C1 segment of cervical spinal cord (tissue), 14 donors: ENCODE data around the gene PCID2.

Experiments used
- DNase-seq, 14 donors: peaks; one replicate each; lab custom pipeline; 2025; lab: John Stamatoyannopoulos, UW

The PCID2 gene

DNA sequence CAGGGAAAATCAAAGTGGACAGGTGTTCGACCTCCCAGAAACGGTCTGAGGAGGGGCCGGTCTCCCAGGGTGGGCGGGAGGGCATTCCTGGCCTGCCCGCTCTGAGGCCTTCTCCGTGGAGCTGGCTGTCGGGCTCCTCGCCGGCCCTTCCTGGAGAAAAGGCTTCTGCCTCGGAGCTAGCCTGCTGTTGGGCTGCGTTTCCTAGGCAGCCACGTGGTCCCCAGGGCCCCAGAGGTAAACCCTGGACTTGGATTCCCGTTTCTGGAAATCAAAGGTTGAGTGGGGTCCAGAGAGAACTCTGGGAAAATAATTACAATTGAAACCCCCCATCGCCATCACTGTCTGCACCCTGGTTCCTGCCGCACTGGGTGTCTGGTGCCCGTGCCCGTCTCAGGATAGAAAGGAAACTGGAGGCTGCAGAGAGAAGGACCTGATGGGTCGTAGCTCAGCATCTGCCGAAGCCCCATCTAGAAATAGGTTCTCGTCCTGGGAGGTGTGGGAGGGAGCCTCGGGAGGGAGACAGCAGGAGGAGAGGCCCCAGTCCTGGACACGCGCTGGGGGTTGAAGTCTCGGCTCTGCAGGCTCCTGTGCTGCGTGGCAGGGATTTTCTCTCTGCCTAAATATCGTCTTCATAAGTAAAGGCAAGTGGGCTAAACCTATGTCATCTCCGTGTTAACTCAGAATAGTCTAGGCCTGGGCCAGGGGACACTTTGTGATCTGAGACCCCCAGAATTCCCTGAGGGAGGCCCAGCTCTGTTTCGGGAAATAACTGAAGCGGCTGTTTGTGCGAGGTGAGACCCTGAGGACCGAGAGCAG lies 57.7 kb downstream of the PCID2 start:
- DNase-seq = no peak

DNA sequence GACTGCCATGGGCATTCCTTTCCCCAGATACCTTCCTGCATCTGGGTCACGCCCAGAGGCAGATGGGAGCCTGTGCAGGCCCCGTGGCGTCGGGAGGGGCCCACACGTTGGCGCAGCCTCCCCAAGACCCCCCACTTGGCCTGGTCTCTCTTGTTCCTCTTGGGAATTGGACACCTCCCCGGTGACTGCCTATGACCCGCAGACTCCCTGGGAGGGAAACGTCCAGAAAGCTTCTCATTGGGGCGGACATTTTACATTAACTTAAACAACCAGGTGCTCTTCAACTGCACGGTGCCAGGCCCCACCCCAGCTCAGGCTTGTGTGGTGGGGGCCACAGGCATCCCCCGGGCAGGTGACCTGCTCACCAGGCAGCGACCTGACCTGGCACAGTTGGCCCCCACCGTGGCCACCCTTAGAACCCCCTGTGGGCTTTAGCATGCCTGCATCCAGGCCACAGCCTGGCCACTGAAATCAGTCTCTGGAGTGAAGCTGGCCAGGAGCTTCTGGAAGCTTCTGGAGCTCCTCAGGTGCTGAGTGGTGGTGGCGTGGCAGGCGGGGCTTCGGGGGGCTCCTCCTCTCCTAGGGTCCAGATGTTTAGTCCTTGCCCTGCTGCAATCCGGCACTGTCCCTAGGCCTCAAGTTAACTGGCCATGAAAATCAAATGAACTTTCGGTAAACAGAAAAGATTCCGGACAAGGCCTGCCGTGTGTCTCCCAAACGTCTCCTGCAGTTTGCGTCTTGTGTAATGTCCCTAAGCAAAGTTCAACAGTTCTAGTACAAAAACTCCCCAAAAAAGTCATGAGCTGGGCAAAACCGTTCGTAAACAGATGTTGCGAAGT lies 58.5 kb downstream of the PCID2 start:
- no peak for DNase-seq

DNA sequence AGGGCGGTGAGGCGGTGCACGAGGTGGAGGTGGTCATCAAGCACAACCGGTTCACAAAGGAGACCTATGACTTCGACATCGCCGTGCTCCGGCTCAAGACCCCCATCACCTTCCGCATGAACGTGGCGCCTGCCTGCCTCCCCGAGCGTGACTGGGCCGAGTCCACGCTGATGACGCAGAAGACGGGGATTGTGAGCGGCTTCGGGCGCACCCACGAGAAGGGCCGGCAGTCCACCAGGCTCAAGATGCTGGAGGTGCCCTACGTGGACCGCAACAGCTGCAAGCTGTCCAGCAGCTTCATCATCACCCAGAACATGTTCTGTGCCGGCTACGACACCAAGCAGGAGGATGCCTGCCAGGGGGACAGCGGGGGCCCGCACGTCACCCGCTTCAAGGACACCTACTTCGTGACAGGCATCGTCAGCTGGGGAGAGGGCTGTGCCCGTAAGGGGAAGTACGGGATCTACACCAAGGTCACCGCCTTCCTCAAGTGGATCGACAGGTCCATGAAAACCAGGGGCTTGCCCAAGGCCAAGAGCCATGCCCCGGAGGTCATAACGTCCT lies 59.4 kb downstream of the PCID2 start:
- DNase-seq = no peak

DNA sequence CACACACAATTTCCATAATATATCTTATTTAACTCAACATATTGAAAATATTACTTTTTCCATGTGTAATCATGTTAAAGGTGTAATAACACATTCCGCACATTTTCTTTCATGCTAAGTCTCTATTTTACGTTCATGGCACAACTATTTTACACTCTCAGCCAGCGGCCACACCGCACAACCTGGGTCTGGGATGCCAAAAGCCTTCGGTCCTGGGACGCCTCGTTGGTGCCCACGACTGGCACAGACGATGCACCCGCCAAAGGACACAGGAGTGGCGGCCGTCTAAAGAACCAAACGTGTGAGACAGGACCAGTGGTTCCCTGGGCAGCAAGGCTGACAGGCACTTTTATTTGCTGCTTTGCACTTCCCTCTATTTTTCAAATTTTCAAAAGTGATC lies 60.1 kb downstream of the PCID2 start:
- DNase-seq = no peak

DNA sequence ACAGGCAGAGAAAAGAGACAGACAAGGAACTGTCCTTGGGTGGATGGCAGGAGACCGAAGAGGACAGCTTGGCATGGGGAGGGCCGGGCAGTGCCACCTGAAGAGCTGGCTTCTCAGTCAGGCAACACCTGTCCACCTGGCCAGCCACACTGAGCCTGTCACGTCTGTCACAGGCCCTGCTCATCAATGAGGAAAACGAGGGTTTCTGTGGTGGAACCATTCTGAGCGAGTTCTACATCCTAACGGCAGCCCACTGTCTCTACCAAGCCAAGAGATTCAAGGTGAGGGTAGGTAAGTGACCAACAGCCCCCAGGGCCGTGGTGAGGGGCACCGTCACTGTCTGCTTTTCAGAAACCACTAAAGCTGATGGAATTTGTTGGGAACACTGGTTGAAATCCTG lies 61.3 kb downstream of the PCID2 start:
- peak in 1 of 14 donors; percentile 10 for DNase-seq

DNA sequence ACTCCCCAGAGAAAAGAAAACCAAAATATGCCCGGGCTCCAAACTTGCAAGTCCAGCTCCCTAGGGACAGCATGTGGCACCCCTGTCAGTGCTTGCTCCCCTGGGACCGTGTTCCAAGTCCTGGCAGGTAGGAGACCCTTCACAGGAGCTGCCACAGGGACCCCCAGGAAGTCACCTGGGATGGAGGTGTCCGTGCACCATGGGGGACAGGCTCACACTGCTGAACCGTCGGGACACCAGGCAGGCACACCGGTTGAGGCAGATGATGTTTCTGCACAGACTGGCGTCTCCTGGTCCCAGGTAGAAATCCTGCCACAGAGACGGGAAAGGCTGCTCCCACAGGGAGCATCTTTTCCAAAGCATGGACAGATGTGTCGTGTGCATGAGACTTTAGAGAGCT lies 61.7 kb downstream of the PCID2 start:
- no peak for DNase-seq

DNA sequence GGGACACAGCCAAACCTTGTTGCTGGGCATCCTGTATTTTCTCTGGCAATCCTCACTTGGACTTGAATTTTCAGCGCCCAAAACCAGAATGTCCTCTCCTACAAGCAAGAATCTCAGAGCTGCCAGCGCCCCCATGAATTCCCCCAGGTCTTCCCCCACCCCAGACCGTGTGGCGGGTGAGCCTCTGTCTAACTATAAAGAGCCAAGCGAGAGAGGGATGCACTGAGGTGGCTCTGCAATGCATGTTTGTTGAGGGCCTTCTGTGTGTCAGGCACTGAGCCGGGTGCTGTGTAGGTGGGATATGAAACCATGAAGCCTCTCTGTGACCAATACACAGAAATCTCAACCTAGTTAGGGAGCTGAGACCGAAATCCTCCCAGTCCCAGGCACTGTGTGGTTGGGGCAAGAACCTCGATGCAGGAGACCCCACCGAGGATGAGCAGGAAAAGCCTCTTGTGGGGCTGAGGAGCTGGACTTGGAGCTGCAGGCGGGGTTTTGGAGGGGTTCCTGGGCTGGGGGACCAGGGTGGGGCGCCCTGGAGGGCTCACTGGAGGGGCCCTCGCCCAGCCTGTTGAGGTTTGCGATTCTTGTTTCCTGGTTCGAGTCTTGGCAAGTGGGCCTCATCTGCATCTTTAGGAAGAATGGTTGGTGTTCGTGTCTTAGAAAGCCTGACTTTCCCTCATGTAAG lies 62.4 kb downstream of the PCID2 start:
- no peak for DNase-seq

DNA sequence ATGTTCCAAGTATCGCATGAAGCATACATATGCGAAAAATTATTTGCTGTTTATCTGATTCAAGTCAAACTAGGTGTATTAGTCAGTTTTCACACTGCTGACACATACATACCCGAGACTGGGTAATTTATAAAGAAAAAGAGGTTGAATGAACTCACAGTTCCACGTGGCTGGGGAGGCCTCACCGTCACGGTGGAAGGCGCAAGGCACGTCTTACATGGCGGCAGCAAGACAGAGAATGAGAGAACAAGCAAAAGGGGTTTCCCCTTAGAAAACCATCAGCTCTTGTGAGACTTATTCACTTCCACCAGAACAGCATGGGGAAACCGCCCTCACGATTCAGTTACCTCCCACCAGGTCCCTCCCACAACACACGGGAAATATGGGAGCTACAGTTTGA lies 63.0 kb downstream of the PCID2 start:
- no peak for DNase-seq

DNA sequence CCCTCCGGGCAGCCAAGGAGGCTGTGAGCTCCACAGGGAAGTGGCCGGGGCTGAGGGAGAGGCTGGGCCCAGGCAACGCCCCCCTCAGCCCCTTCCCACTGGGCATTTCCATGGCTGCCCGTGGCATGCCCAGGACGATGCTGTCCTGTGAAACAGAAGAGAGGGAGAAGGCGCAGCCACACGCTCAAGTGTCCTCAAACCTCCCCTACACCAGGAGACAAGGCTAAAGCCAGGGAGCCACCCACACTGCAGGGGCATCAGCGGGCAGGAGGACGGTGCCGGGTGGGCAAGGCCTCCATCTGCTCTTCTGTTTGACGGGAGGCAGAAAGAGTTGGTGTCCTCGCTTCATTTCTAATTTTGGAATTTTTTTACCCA lies 64.2 kb downstream of the PCID2 start:
- no peak for DNase-seq

DNA sequence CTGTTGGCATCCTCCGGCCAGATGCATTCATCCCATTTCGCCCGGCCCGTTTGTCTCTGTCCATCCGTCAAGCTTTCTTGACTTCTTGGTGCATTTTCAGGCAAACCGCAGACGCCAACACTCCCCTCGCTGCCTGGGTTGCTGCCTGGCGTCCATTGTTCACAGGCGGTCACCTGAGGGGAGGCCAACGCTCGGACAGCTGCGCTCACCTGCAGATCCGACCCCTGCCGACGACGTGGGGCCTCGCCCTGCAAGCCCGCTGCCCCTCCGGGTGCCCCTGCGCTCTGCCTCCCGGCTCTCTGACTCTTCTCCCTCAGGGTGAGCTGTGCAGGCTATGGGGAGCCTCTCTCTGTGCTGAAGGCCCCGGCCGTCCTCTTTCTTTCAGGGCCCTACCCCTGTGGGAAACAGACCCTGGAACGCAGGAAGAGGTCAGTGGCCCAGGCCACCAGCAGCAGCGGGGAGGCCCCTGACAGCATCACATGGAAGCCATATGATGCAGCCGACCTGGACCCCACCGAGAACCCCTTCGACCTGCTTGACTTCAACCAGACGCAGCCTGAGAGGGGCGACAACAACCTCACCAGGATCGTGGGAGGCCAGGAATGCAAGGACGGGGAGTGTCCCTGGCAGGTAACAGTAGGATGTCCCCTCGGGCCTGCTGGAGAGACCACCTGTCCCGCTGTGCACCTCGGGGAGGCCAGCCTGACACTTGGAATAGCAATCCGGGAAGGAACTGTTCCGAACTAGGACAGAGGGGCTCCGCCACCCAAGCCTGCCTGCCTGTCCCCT lies 64.8 kb downstream of the PCID2 start:
- no peak for DNase-seq

DNA sequence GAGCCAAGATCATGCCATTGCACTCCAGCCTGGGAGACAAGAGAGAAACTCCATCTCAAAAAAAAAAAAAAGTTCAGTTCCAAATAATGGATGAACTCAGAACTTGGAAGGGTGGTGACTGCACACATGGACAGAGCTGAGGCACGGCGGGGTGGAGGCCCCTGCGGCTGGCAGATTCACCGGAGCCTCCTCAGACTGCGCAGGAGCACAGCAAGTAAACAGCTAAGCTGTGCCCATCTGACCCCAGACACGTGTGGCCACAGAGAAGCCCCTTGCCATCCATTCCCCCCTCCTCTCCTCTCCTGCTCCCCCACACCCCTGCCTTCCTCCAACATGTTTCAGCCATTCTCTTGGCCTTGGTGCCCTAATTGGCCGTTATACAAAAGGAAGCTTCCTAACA lies 65.6 kb downstream of the PCID2 start:
- DNase-seq = no peak

DNA sequence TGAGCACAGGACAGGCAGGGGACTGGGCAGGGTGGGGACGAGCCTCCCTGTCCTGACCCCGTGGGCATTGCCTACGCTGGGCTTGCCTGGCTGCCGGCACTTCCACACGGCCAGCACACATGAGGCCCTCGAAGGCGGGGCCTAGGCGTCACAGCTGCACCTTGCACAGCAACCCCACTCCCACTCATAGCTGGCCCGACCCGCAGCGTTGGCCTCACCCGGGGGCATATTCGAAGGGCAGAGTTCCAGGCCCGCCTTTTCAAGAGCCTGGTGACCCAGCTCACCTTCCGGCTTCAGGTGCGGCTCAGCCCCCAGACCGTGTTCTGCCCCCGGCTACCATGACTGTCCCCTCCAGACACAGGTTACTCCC lies 66.9 kb downstream of the PCID2 start:
- DNase-seq = no peak

DNA sequence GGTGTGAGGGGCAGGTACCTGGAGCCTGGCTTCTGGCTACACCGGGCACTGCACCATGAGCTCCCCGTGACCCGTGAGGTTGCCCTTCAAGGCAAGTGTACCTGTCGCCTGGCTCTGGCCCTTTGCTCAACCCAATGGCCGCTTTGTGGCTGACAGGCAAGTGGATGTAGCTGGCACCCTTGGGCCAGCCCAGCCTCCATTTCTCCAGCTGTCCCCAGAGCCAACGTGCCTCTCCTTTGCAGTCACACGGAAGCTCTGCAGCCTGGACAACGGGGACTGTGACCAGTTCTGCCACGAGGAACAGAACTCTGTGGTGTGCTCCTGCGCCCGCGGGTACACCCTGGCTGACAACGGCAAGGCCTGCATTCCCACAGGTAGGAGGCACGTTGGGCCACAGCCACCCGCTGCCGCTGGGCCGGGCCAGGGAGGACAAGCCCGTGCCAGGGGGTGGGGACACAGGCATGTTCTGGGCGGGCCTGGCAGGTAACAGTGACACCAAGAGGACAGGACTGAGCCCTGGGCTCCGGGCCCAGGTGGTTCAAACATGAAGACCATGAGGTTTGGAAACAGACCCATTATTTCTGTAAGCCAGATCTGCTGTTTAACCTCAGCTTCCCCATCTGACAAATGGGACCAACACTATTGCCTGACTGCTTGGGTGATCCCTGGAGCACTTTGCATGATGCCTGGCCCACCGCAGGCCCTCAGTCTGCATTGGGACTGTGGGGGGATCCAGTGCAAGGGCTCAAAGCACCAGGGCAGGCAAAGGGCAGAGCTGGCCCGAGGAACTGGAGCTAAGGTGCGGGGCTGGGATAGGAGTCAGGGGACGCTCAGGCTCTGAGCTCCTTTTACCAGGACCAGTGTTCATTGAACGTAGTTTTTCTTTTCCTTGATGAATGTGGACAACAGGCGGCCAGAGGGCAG lies 67.5 kb downstream of the PCID2 start:
- DNase-seq = no peak

DNA sequence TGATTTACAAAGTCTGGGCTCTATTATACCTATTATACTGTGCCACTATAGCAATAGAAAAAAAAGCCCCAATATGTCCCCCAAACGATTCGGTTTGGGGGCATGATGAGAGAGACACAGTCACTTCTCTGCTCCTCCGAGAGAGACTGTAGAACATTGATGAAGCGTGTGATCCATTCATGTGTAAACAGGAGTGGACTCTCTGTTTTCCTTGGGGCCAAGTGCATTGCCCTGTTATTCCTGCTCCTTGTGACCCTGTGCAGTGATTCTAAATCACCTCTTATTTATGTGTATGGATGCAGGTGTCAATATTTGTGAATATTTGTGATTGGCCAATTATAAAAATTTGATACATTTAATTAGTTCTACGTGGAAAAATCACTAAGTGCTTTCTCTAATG lies 68.9 kb downstream of the PCID2 start:
- DNase-seq = no peak

DNA sequence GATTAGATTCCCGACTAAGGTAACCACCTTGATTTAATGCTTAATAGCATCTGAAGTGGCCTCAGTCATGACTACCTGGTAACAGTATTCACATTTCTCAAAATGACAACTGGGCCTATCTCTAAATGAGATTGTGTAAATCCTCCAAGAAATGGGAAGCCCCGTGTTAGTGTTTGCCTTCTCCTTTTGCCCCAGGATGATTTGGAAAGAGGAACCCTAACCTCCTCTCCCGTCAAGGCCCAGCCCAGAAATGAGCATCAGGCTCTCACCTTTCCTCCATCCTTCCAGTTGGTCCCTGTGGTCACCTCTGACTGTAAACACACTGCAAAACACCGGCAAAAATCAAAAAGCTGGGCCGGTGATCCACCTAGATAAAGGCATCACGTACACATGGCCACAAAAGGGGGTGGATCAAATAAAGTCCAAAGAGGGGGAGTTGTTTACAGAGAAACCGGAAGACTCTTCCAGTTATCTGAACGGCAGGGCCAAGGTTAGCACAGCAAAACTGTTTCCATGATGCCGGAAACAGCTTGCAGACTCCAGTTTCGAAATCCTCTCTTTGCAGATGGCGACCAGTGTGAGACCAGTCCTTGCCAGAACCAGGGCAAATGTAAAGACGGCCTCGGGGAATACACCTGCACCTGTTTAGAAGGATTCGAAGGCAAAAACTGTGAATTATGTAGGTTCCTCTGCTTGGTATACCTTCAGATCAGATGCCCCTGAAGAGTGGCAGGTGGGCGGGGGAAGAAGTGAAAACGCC lies 69.5 kb downstream of the PCID2 start:
- DNase-seq = no peak

DNA sequence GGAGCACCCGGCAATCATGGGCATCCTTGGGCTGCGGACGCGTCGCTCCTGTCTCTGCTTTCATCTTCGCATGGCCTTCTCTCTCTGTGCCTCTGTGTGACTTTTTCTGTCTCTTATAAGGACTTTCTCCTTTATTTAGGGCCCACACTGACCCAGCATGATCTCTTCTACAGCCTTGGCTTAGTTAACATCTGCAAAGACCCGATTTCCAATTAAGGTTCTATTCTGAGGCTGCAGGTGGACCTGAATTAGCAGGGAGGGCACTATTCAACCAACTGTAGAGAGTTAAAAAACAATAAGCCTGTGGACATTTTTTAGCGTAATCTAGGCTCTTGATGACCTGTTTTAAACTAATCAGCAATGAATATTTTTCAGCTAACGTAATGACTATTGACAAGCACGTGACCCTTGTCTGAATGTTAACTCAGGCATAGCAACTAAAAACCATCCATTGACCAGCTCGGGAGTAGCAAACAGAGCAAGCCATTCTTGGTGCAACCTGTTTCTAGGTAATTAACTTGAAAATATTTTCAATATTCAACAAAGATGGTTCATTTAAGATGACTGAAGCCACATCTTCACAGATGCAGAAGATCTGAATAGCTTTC lies 70.7 kb downstream of the PCID2 start:
- no peak for DNase-seq

DNA sequence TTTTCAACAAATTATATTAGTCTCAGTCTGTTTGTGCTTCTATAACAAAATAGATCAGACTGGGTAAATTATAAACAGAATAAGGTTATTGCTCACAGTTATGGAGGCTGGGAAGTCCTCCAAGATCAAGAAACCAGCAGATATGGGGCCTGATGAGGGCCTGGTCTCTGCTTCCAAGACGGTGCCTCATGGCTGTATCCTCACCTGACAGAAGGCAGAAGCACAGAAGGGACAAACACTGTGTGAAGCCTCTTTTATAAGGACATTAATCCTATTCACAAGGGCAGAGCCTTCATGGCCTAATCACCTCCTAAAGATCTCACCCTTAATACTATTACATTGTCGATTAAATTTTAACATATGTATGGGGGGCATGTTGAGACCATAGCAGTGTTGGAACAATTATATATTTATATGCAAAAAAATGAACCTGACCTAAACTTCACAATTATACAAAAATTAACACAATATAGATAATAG lies 73.1 kb downstream of the PCID2 start:
- no peak for DNase-seq

DNA sequence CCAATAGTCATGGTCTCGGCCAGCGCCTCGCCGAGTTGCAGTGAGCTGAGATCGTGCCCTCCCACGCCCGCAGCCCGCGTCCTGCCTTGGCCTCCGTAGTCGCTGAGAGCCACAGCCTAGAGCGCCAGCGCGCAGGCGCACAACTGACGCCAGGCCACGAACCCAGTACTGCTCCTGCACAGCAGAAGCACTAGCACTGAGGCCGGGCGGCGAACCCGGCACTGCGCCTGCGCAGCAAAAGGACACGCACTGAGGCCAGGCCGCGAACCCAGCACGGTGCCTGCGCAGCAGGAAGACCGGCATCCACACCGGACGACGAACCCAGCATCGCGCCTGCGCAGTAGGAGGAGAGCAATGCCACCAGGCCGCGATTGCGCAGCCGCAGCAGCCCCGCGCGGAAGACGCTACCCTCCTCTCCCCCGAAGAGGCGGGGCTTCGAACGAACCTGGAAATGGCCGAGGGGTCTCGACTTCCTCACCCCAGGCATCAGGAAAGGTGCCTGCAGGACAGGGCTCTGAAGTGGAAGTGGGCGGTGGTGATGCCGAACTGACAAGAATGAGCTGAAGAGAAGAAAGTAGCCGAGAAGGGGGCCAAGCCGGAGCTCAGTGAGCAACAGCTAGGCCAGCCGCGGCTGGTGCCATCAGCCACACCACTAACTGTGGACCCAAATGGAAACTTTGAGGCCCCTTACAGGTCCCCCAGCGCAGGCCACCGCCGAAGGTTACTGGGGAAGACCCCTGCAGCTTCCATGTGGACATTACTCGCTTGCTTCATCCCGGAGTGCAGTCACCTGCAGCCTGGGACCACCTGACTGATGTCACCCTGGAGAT lies 78.3 kb downstream of the PCID2 start:
- DNase-seq = peak in 1 of 14 donors; percentile 29
